Loucy (cell line): Measurements from ENCODE around the gene MARF1.
A peak's percentile ranks its signal among the peaks of the same experiment; 100 is the strongest.
"Not testable (repeated sequence)": the region's sequence is repeated elsewhere in the genome, so short reads cannot be mapped to it uniquely, and the experiment has no call there.

Source experiments
- H2AFZ ChIP-seq: fragments of 200-600 bp; sonication (generic); 2 replicates; pipeline ENCODE4 v1.6.0; 2016; ENCODE audit warnings: antibody characterized with exemption, mild to moderate bottlenecking, low read length, moderate library complexity
- H3F3A ChIP-seq: fragments of 200-600 bp; 2 replicates; pipeline ENCODE4 v1.6.0; 2016; ENCODE audit warnings: antibody characterized with exemption, low read depth, mild to moderate bottlenecking
- H3K27me3 ChIP-seq: fragments of 200-600 bp; sonication (generic); 2 replicates; pipeline ENCODE4 v1.6.1; 2014; ENCODE audit warnings: low read length, mild to moderate bottlenecking; ENCODE audit not compliant: insufficient read depth, poor library complexity, severe bottlenecking
- H3K36me3 ChIP-seq: fragments of 200-600 bp; sonication (generic); 2 replicates; pipeline ENCODE4 v1.6.1; 2016; ENCODE audit warnings: low read length; ENCODE audit not compliant: insufficient read depth
- H3K4me1 ChIP-seq: fragments of 200-600 bp; sonication (generic); 2 replicates; pipeline ENCODE4 v1.5.1; 2014; ENCODE audit warnings: low read length, mild to moderate bottlenecking; ENCODE audit not compliant: insufficient read depth, poor library complexity, severe bottlenecking
- H3K4me2 ChIP-seq: fragments of 200-600 bp; sonication (generic); 2 replicates; pipeline ENCODE4 v1.6.0; 2014; ENCODE audit warnings: antibody characterized with exemption, low read length, low read depth, mild to moderate bottlenecking; ENCODE audit not compliant: poor library complexity, severe bottlenecking
- H3K4me3 ChIP-seq: fragments of 200-600 bp; sonication (generic); 2 replicates; pipeline ENCODE4 v1.5.1; 2014; ENCODE audit warnings: low read length, mild to moderate bottlenecking, mixed read lengths; ENCODE audit not compliant: poor library complexity, severe bottlenecking
- H3K79me2 ChIP-seq: fragments of 200-600 bp; sonication (generic); 2 replicates; pipeline ENCODE4 v1.6.1; 2014; ENCODE audit warnings: low read length; ENCODE audit not compliant: insufficient read depth
- H3K9ac ChIP-seq: fragments of 200-600 bp; sonication (generic); 2 replicates; pipeline ENCODE4 v1.6.0; 2014; ENCODE audit warnings: mild to moderate bottlenecking, low read depth, low read length, moderate library complexity; ENCODE audit not compliant: poor library complexity, severe bottlenecking
- H3K9me2 ChIP-seq: fragments of 200-600 bp; sonication (generic); replicated peaks from 2 replicates; pipeline ENCODE4 v1.6.1; 2016; ENCODE audit warnings: low read depth, low read length, mixed read lengths
- H3K9me3 ChIP-seq: fragments of 200-600 bp; sonication (generic); 2 replicates; pipeline ENCODE4 v1.6.1; 2014; ENCODE audit warnings: mild to moderate bottlenecking, antibody characterized with exemption, low read length, low read depth; ENCODE audit not compliant: insufficient read depth
- H4K20me1 ChIP-seq: fragments of 200-600 bp; sonication (generic); 2 replicates; pipeline ENCODE4 v1.6.0; 2014; ENCODE audit warnings: antibody characterized with exemption, low read length, mild to moderate bottlenecking; ENCODE audit not compliant: insufficient read depth, poor library complexity, severe bottlenecking
- CTCF ChIP-seq: fragments of 200-600 bp; sonication (generic); conservative IDR thresholded peaks from 2 replicates; pipeline ENCODE4 v1.5.1; 2014; ENCODE audit warnings: mild to moderate bottlenecking, antibody characterized with exemption, low read length
- EZH2phosphoT487 ChIP-seq: fragments of 200-600 bp; IDR thresholded peaks from 2 replicates; pipeline ENCODE4 v1.6.1; 2018; ENCODE audit warnings: antibody characterized with exemption, mild to moderate bottlenecking, moderate library complexity, borderline replicate concordance

MARF1 gene

GRCh38 chr16:15658556-15658955 is 15.6 kb upstream of the MARF1 start:
- H2AFZ ChIP-seq: no peak overlapping the region
- peaks cover 66% of the 10 kb centered on the region for H3K79me2 ChIP-seq
- H3K9me3 ChIP-seq: no peaks in the 10 kb centered on the region
- peaks cover under 1% of the 10 kb centered on the region for H4K20me1 ChIP-seq
- H3F3A ChIP-seq: no peaks in the 10 kb centered on the region
- H3K27me3 ChIP-seq: no peaks in the 10 kb centered on the region
- H3K4me3 ChIP-seq: no peak overlapping the region
- no peaks in the 10 kb centered on the region for H3K9me2 ChIP-seq
- H3K36me3 ChIP-seq: no peaks in the 10 kb centered on the region
- H3K9ac ChIP-seq: no peak overlapping the region
- TF ChIP-seq CTCF: no peak
- no peak for TF ChIP-seq EZH2phosphoT487
- peaks cover under 1% of the 10 kb centered on the region for H3K4me1 ChIP-seq
- no peak overlapping the region for H3K4me2 ChIP-seq

GRCh38 chr16:15658149-15658548 is 15.2 kb upstream of the MARF1 start:
- Histone ChIP-seq H3K4me2 (no peak overlapping the region), H4K20me1 (peaks cover 5% of the 10 kb centered on the region), H3K9ac (no peak overlapping the region), H3F3A (no peaks in the 10 kb centered on the region), H3K9me3 (no peaks in the 10 kb centered on the region), H3K4me3 (no peak overlapping the region), H3K9me2 (no peaks in the 10 kb centered on the region), H3K4me1 (peaks cover 3% of the 10 kb centered on the region), H3K36me3 (no peaks in the 10 kb centered on the region), H3K27me3 (no peaks in the 10 kb centered on the region), H2AFZ (no peak overlapping the region), H3K79me2 (peaks cover 70% of the 10 kb centered on the region)
- TF ChIP-seq CTCF: no peak

GRCh38 chr16:15655561-15655960 is 12.6 kb upstream of the MARF1 start:
- not testable (repeated sequence) for H3K36me3 ChIP-seq, H3K9me3 ChIP-seq, H3F3A ChIP-seq, H3K4me2 ChIP-seq, H4K20me1 ChIP-seq, H3K9me2 ChIP-seq, H3K4me3 ChIP-seq, H3K27me3 ChIP-seq, H3K9ac ChIP-seq, H2AFZ ChIP-seq
- Histone ChIP-seq H3K4me1 (peaks cover 13% of the 10 kb centered on the region), H3K79me2 (peaks cover 83% of the 10 kb centered on the region)

GRCh38 chr16:15654591-15654990 is 11.6 kb upstream of the MARF1 start:
- Histone ChIP-seq H3K27me3 (no peaks in the 10 kb centered on the region), H3K9me2 (no peaks in the 10 kb centered on the region), H2AFZ (no peak overlapping the region), H3K4me3 (no peak overlapping the region), H3K36me3 (no peaks in the 10 kb centered on the region), H3K4me1 (peaks cover 13% of the 10 kb centered on the region), H3K9ac (no peak overlapping the region), H3F3A (no peaks in the 10 kb centered on the region), H4K20me1 (peaks cover 9% of the 10 kb centered on the region), H3K9me3 (no peaks in the 10 kb centered on the region), H3K79me2 (peaks cover 81% of the 10 kb centered on the region), H3K4me2 (peak overlapping the region; percentile 64)
- TF ChIP-seq EZH2phosphoT487 (no peak), CTCF (no peak)
